ENCODE results near the gene CD37. TPM values are rescaled to one million over a fixed set of nuclear protein-coding genes. Genes with fewer than 3 reads are reported as not detected.

The CD37 gene
- total and polyA plus RNA-seq, 2 donors (not counting 1 experiment from before 2014, with no cell fraction given): 1,998 to 2,188 TPM

DNA sequence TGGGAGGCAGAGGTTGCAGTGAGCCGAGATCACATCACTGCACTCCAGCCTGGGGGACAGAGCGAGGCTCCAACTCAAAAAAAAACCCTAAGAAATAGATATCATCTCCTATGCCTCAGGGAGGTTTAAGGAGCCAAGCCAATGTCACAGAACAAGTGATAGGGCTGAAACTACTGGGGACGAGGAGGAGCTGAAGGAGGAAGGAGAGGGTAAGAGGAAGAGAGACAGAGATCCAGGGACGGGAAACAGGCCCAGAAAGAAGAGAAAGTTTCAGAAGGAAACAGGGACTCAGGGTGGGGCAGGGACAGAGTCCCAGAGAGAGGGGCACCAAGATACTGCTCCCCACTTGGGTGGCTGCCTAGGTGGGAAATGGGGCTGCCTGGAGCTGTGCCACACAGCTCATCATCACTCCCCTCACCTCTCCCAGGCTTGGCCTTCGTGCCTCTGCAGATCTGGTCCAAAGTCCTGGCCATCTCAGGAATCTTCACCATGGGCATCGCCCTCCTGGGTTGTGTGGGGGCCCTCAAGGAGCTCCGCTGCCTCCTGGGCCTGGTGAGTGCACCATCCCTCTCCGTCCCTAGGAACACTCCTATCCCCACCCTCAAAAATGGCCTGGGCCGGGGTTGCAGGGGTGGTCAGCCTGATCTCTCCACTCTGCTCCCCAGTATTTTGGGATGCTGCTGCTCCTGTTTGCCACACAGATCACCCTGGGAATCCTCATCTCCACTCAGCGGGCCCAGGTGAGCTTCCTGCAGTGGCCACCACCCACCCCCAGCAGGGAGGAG, 1.5 kb downstream of the CD37 start:
- H3K27ac ChIP-seq (ENCODE audit: low read length in 2 of 2): peak overlapping the region; percentile 93 to 98
- peak overlapping the region; percentile 99 for H3K27ac Mint-ChIP-seq
- peaks cover 77 to 89% of the 10 kb centered on the region in 2 donors for H3K4me1 ChIP-seq (ENCODE audit: control insufficient read depth in 2 of 2, insufficient read depth in 2 of 2, low read length in 2 of 2)
- H3K4me3 Mint-ChIP-seq: peak overlapping the region; percentile 100
- peaks cover 0 to 56% of the 10 kb centered on the region in 2 experiments for H3K36me3 ChIP-seq (replicated peaks in 1 of 2; ENCODE audit: control extremely low read depth in 1 of 2, control insufficient read depth in 1 of 2, extremely low read depth in 1 of 2, insufficient read depth in 2 of 2, low read length in 1 of 2)
- no peak for ATAC-seq (ENCODE audit: low read depth)
- TF ChIP-seq, protein P1, sequence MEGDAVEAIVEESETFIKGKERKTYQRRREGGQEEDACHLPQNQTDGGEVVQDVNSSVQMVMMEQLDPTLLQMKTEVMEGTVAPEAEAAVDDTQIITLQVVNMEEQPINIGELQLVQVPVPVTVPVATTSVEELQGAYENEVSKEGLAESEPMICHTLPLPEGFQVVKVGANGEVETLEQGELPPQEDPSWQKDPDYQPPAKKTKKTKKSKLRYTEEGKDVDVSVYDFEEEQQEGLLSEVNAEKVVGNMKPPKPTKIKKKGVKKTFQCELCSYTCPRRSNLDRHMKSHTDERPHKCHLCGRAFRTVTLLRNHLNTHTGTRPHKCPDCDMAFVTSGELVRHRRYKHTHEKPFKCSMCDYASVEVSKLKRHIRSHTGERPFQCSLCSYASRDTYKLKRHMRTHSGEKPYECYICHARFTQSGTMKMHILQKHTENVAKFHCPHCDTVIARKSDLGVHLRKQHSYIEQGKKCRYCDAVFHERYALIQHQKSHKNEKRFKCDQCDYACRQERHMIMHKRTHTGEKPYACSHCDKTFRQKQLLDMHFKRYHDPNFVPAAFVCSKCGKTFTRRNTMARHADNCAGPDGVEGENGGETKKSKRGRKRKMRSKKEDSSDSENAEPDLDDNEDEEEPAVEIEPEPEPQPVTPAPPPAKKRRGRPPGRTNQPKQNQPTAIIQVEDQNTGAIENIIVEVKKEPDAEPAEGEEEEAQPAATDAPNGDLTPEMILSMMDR (IDR thresholded peaks at IDR 0.05): no peak
- TF ChIP-seq EZH2 (IDR thresholded peaks at IDR 0.05; ENCODE audit: borderline replicate concordance, insufficient read depth, low read depth, low read length, poor library complexity, severe bottlenecking): no peak
- no peak for DNase-seq
- no peaks in the 10 kb centered on the region for H3K9me3 Mint-ChIP-seq (ENCODE audit: insufficient read depth)
- no peak overlapping the region for H2AFZ ChIP-seq (ENCODE audit: insufficient read depth, low read depth, low read length, poor library complexity, severe bottlenecking)
- H3K4me3 ChIP-seq (ENCODE audit: control extremely low read depth in 1 of 5, extremely low read depth in 1 of 5, insufficient read depth in 1 of 5, low read depth in 2 of 5, low read length in 4 of 5): peak overlapping the region; percentile 83 to 98 (median 97)
- CTCF ChIA-PET: interaction anchor here (0.7 to 5.5 kb wide), 9 partner anchors 9 to 134 kb away, joined by 3 to 39 read pairs (median 6); partner anchors contain the start of gene SLC6A16
- POLR2A ChIA-PET: interaction anchor here (0.7 to 5.6 kb wide), 11 partner anchors 7 to 340 kb away, joined by 3 to 72 read pairs (median 4); partner anchors contain the start of genes KASH5 and PIH1D1
- peaks cover 47% of the 10 kb centered on the region for H4K20me1 ChIP-seq (ENCODE audit: control insufficient read depth, insufficient read depth, low read length, poor library complexity, severe bottlenecking)
- H3K27me3 ChIP-seq (replicated peaks in 1 of 4; ENCODE audit: control extremely low read depth in 1 of 4, control insufficient read depth in 3 of 4, insufficient read depth in 4 of 4, low read length in 3 of 4): no peaks in the 10 kb centered on the region
- peaks cover 0 to 28% (median 15%) of the 10 kb centered on the region in 3 donors for H3K9me3 ChIP-seq (ENCODE audit: control extremely low read depth in 1 of 3, control insufficient read depth in 2 of 3, insufficient read depth in 1 of 3, low read length in 2 of 3)
- H3K27me3 Mint-ChIP-seq: no peaks in the 10 kb centered on the region
- H3K79me2 ChIP-seq (ENCODE audit: control insufficient read depth, insufficient read depth, low read length): peaks cover 70% of the 10 kb centered on the region
- H3K9ac ChIP-seq (ENCODE audit: low read length): peak overlapping the region; percentile 89
- H3K4me2 ChIP-seq (replicated peaks; ENCODE audit: low read depth, low read length, poor library complexity, severe bottlenecking): peak overlapping the region; percentile 100
- peaks cover 80% of the 10 kb centered on the region for H3K4me1 Mint-ChIP-seq
- intact Hi-C loops (cut with micrococcal nuclease): no loop called here
- WGBS (ENCODE audit: insufficient coverage): 69% methylated on average over 5 of the region's 10 CpGs
